HG03280 (cell line): Measurements from ENCODE around the gene ZSCAN22.

Experiments
- ATAC-seq: cut with Tn5 transposase; IDR thresholded peaks from one replicate; pipeline ENCODE4 v1.9.1; 2021; ENCODE audit warnings: mild to moderate bottlenecking, moderate library complexity; ENCODE audit not compliant: unreplicated experiment

Gene ZSCAN22

DNA sequence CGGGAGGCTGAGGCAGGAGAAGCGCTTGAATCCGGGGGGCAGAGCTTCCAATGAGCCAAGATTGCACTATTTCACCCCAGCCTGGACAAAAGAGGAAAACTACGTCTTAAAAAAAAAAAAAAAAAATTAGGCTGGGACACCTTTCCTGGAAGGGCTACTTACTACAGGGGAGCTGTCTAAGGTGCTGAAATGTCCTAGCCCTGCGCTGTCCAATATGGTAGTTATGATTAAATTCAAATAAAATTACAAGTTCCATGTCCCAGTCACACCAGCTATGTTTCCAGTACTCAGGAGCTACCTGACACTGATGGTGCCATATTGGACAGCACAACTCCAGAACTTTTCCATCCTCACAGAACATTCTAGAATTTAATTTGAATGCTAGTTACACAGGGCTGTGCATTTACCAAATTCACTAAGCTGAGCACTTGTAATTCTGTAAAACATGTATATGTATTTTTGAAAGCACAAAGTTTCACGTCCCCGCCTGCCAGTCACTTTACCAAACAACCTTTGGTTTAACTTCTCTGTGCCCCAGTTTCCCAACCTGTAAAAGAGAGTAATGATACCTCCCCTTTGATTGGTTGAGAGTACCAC lies 9.2 kb upstream of the ZSCAN22 start:
- no peak for ATAC-seq

DNA sequence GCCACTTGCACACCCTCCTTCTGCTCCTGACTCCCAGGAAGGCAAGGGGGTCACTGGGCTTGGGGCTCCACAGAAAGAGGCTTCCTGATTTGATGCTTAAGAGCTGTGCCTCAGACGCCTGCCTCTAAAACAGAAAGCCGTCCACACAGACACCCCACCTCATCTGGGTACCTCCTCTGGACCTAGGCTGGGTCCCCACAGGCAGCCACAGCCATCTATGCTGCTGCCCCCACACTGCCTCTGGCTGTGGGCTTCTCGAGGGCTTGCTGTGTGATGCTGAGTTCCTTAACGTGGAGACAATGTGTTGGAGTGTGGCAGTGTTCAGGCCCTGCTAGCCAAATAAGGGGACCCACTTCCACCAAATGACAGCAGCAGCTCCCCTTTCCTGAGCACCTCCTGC lies 8.5 kb upstream of the ZSCAN22 start:
- no peak for ATAC-seq

DNA sequence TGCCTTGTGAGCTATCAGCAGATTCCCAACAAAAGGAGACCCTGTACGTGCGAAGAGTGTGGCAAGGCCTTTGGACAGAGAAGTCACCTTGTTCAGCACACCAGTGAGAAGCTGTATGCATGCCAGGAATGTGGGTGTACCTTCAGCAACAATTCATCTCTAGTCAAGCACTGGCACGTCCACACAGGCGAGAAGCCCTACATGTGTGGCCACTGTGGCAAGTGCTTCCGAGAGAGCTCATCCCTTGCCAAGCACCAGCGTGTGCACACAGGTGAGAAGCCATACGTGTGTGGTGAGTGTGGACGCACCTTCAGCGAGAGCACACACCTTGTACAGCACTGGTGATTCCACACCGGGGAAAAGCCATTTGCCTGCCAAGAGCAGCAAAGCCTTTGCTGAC lies 7.6 kb upstream of the ZSCAN22 start:
- no peak for ATAC-seq

DNA sequence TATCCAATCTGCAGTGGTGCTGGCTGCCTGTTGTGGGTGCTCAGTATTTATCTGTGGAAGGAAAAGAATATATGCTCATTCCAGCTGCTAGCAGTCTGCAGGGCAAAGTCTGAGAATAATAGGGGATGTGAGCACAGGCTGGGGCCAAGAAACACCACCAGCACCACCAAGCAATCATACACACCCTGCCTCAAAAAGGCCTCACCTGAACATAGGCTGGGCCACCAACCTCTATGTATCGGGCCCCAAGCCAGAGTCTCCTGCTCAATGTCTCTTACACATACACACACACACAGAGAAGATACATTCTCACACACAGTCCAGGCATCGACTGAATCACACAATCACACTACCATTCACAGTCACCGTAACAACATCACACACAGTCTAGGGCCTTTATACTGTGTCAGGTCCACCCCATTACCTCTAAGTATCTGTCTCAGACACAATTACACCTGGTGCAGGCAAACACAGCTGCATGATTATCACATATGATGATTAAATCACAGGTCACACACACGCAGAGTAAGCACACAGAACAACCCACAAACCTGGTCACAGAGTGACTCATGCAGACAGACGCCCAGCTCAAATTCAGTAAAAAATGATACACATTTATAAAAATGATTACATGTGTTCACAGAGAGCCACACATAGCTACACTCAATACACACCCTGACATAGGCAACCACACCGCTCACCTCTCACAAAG lies 1.3 kb upstream of the ZSCAN22 start:
- ATAC-seq: no peak

DNA sequence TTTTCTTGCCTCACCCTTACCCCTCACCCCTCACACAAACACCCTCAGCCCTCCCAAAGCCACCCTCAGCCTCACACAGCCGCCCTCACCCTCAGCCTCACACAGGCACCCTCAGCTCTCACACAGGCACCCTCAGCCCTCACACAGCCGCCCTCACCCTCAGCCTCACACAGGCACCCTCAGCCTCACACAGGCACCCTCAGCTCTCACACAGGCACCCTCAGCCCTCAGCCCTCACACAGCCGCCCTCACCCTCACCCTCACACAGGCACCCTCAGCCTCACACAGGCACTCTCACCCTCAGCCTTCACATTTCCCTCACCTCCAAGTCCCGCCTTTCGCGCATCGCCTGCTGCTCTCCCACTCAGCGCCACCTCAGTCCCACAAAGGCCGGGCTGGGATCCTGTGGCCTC lies 287 bp upstream of the ZSCAN22 start:
- no peak for ATAC-seq

DNA sequence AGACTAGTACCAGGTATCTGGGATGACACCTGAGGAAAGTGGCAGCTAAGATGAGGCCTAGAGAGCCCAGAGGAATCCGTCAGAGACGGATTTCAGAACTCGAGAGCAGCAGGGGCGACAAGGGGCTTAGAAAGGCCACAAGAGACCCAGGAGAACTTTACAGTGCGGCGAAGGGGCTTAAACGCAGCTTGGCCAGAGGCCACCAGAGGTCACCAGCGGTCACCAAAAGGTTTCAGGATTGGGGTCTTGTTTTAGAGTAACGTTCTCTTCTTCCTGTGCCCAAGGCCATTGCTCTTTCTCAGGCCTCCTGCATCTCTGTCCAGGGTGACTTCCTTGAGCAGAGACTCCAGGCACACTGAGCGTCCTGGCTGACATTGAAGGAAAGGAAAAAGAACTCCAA lies 2.2 kb downstream of the ZSCAN22 start:
- ATAC-seq: no peak

DNA sequence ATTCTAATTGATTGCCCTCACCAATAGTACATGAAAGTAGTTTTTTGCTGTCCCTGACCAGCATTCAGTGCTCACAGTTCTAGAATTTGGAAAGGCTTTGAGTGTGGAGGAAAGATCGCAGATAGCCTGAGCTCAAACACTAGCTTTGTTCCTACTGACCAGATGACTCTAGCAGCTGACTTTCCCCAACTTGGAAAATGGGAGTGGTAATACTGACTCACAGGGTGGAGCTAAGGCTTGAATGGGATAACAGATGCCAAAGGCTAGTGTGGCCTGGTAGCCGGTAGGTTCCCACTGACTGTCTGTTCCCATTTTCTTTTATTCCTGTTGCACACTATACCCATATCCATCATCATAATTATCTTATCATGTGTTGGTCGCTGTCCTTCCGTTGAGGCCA lies 3.7 kb downstream of the ZSCAN22 start:
- ATAC-seq: no peak

DNA sequence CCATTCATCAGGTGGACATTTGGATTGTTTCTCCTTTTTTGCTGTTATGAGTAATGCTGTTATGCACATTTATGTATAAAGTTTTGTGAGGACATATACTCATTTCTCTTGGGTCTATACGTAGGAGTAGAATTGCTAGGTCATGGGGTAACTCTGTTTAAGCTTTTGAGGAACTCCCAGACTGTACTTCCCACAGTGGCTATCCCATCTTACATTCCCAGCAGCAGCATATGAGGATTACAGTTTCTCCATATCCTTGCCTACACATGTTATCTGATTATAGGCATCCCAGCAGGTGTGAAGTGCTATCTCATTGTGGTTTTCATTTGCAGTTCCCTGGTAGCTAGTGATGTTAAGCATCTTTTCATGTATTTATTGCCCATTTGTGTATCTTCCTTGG lies 5.9 kb downstream of the ZSCAN22 start:
- ATAC-seq: no peak

DNA sequence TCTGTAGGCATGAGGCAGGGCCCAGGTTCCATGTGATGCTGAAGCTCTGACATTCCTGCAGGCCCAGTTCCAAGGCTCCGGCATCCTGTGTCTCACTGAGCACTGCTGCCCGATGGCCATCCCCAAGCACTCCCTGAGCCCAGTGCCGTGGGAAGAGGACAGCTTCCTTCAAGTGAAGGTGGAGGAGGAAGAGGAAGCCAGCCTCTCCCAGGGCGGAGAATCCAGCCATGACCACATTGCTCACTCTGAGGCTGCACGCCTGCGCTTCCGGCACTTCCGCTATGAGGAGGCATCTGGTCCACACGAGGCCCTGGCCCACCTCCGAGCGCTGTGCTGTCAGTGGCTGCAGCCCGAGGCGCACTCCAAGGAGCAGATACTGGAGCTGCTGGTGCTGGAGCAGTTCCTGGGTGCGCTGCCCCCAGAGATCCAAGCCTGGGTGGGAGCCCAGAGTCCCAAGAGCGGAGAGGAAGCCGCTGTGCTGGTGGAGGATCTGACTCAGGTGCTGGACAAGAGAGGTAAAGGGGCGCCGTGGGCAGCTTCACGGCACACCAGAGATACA lies 8.0 kb downstream of the ZSCAN22 start:
- no peak for ATAC-seq

DNA sequence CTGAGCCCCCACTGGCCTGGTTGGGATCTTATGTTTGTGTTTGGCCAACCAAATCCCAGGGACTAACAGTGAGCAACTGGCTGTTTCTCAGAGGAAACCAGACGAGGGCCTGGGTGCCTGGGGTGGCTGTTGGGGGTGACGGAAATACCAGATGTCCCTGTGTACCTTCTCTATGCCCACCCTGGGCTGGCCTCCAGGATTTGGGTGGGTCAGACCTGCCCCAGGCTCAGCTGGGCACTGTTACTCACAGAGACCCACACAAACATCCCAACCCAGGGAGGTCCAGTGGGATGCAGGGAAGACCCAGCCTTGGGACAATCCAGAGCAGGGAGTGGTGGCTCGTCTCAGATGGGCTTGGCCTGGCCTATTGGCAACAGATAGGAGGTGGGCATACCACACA lies 8.8 kb downstream of the ZSCAN22 start:
- ATAC-seq: no peak

DNA sequence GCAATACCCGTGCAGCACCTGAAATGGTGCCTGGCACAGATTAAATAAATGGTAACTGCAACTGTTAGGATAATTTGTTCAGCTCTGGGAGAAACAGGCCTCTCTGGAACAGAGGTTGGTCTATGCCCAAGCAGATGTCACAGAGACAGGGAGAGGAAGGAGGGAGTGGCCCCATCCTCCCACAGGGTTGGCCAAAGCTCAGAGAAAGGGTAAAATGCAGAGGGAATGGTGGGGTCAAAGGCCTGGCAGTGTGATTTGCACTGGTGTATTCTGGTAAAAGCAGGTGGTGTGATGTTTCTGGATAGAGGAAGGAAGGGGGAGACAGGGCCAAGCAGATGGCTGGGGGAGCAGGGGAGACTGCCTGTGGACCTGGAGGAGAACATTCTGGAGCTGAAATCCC lies 9.4 kb downstream of the ZSCAN22 start:
- no peak for ATAC-seq

DNA sequence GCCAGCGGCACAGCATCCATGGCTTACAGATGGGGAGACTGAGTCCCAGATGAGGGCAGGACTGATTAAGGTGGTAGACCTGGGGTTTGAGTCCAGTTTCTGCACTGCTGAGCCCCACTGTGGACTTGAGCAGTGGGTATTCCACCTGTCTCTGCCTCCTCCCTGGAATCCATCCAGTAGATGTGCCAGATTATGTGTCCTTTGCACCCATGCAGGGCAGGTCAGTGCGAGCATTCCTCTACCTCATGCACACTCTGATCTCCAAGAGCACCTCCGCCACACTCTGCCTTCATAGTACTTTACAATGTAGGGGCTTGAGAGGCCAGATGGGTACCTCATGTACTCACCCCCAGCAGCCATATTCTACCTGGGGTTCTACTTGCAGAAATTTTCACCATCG lies 10.0 kb downstream of the ZSCAN22 start:
- no peak for ATAC-seq

DNA sequence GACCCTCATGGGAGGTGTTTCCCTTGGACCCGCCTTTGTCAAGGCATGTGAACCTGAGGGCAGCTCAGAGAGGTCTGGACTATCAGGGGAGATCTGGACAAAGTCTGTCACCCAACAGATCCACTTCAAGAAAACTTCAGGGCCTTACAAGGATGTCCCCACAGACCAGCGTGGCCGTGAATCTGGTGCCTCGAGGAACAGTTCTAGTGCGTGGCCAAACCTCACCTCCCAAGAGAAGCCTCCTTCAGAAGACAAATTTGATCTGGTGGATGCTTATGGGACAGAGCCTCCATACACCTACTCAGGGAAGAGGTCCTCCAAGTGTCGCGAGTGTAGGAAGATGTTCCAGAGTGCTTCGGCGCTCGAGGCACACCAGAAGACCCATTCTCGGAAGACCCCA lies 11.5 kb downstream of the ZSCAN22 start:
- ATAC-seq: no peak

DNA sequence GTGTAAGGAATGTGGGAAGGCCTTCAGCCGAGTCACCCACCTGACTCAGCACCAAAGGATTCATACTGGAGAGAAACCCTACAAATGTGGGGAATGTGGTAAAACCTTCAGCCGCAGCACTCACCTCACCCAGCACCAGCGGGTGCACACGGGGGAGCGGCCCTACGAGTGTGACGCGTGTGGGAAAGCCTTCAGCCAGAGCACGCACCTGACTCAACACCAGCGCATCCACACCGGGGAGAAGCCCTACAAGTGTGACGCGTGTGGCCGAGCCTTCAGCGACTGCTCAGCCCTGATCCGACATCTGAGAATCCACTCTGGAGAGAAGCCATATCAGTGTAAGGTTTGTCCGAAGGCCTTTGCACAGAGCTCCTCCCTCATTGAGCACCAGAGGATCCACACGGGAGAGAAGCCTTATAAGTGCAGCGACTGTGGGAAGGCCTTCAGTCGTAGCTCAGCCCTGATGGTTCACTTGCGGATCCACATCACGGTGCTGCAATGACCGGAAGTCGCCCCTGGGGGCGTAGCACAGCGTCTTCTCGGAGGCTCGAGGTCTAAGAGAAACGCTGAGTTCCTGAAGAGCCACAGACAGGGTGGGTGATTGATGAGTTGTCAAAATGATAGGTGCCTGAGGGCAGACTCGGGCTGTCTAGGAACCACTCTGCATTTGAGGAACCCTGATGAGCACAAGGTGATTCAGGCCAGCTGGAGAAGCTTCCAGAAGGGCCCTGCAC lies 12.2 kb downstream of the ZSCAN22 start:
- no peak for ATAC-seq

DNA sequence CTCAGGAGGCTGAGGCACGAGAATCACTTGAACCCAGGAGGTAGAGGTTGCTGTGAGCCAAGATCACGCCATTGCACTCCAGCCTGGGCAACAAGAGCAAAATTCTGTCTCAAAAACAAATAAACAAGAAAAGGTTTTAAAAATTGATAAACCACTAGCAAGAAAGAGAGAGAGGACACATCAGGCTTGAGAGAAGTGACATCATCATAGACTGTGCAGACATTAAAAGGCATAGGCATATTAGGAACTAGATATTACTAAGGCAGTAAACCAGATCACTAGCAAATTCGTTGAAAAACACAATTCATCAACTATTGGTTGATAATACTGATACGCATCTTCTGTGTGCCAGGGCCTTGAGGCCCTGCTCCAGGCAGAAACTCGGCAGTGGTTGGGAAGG lies 18.8 kb downstream of the ZSCAN22 start:
- ATAC-seq: no peak

DNA sequence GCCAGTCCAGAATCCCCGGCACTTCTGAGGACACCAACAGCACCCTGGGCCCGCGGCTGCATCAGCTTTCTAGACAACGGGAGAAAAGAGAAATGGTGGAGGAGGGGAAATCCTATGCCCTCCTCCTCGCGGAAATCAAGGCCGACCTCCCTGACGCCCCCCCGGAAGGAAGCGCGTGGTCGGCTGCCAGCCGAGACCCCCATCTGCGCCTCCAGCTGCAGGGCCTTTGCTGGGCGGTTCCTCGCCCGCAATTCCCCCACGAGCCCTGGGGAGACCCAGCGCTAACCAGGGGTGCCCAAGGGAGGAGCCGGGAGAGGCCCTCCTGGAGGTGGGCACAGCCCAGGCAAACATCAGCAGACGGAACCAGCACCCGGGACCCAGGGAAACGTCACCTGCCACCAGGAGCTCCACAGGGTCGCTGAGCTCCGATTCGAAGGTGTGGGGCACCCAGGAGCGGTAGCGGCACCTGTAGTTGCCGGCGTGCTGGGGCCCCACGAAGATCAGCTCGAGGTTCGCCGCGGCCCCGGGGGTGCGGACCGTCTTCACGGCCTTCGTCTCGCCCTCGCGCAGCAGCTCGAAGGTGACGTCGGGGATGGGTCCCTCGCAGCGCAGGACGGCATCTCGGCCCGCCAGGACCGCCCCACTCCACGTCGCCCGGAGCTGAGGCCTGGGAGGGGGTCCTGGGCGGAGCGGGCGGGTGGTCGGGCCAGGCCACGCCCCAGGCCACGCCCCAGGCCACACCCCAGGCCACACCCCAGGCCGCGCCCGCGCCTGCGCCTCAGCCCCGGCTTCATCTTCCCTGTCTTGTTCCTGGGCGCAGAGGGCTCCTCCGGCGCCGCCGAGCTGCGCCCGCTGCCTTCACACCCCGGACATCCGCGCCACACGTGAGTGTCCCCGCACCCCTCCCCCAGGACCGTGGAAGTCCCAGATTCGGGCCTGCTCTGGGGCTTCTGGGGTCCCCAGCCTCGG lies 20.5 kb downstream of the ZSCAN22 start:
- ATAC-seq: peak; percentile 89

DNA sequence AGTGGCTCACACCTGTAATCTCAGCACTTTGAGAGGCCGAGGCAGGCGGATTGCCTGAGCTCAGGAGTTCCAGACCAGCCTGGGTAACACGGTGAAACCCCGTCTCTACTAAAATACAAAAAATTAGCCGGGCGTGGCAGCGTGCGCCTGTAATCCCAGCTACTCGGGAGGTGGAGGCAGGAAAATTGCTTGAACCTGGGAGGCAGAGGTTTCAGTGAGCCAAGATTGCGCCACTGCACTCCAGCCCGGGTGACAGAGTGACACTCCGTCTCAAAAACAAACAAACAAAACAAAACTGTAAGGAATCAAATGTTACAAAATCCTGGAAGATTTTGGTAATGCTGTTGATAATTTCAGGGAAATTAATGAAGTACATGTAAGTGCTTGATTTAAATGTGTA lies 21.3 kb downstream of the ZSCAN22 start:
- ATAC-seq: peak; percentile 6

DNA sequence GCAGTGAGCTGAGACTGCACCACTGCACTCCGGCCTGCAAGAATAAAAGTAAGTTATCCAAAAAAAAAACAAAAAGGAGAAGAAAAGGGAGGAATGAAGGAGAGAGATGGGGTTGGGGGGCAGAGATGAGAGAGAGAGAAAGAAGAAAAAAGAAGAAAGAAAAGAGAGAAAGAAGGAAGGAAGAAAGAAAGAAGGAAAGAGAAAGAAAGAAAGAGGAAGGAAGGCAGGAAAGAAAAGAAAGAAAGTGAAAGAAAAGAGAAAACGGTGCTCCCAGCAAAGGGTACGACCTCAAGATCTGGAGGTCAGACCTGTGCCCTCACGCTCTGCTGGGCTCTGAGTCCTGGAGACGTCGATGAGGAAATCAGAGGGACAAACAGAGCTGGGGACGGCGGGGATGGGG lies 22.8 kb downstream of the ZSCAN22 start:
- no peak for ATAC-seq

DNA sequence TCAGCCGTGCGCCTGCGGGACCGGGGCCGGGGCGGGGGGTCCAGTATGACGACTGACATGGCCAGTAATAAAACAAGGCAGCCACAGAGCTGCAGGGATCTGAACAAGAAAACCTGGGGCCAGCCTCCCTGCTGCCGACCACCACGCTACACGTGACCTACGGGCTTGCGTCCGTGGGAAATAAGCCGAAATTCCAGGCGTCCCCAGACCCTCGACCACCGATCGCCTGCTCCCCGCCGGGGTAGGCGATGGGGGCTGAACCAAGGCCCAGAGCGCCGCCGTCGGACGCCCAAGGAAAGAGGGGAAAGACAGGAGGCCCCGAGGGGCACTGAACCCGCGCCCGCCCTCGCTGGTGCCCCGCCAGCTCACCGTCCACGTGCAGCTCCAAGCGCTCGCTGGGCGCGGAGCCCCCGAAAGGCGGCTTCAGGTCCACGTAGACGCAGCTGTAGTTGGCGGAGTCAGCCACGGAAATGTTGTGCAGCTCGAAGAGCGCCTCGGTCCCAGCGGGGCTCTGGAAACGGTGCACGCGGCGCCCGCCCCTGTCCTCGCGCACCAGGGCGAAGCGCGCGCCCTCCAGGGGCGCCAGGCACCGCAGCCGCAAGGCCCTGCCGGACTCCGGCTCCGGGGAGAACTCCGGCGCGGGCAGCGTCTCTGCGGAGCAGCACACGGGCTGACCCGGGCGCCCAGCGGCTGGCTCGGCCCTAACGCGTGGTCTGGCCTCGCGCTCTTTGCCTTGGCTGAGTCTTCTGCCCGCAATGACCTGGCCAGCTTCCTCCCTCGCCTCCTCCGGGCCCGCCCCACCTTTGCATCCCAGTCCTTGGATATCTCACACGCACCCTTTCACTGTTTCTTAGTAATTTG lies 23.4 kb downstream of the ZSCAN22 start:
- no peak for ATAC-seq
